H9 (cell line): ENCODE data around the gene SCN5A. TPM values are rescaled to one million over a fixed set of nuclear protein-coding genes. Genes with fewer than 3 reads are reported as not detected.
A peak's percentile ranks its signal among the peaks of the same experiment; 100 is the strongest.

Source experiments
- DNase-seq: peaks from one replicate; pipeline ENCODE4 v3.0.0-alpha.2; 2017
- H2AFZ ChIP-seq: one replicate; pipeline ENCODE4 v1.6.1; 2013; ENCODE audit warnings: mild to moderate bottlenecking, low read length, control low read depth, moderate library complexity
- H2AK5ac ChIP-seq: 2 replicates; pipeline ENCODE4 v1.6.1; 2013; ENCODE audit warnings: low read length, control low read depth, mixed read lengths; ENCODE audit not compliant: insufficient read length
- H2BK120ac ChIP-seq: one replicate; pipeline ENCODE4 v1.6.1; 2013; ENCODE audit warnings: low read depth, mild to moderate bottlenecking, low read length, control low read depth, inconsistent platforms; ENCODE audit not compliant: poor library complexity, severe bottlenecking
- H2BK12ac ChIP-seq: 2 replicates; pipeline ENCODE4 v1.6.1; 2013; ENCODE audit warnings: low read length, control low read depth, mixed read lengths, low read depth; ENCODE audit not compliant: insufficient read length
- H2BK15ac ChIP-seq: 2 replicates; pipeline ENCODE4 v1.6.1; 2013; ENCODE audit warnings: low read depth, low read length, control low read depth
- H2BK20ac ChIP-seq: one replicate; pipeline ENCODE4 v1.6.1; 2013; ENCODE audit warnings: low read depth, mild to moderate bottlenecking, low read length, control low read depth, inconsistent platforms; ENCODE audit not compliant: poor library complexity, severe bottlenecking
- H2BK5ac ChIP-seq: 2 replicates; pipeline ENCODE4 v1.6.1; 2013; ENCODE audit warnings: low read length, control low read depth, mixed read lengths; ENCODE audit not compliant: insufficient read length
- H3K14ac ChIP-seq: 2 replicates; pipeline ENCODE4 v1.6.1; 2013; ENCODE audit warnings: low read length, control low read depth; ENCODE audit not compliant: insufficient read depth
- H3K18ac ChIP-seq: 2 replicates; pipeline ENCODE4 v1.6.1; 2013; ENCODE audit warnings: low read depth, mild to moderate bottlenecking, mixed read lengths, low read length, control low read depth; ENCODE audit not compliant: insufficient read length
- H3K23ac ChIP-seq: 2 replicates; pipeline ENCODE4 v1.6.1; 2013; ENCODE audit warnings: low read length, control low read depth, mixed read lengths, low read depth; ENCODE audit not compliant: insufficient read length
- H3K23me2 ChIP-seq: 2 replicates; pipeline ENCODE4 v1.6.1; 2013; ENCODE audit warnings: low read depth, mild to moderate bottlenecking, mixed read lengths, low read length, control low read depth; ENCODE audit not compliant: insufficient read length, poor library complexity, severe bottlenecking
- H3K27ac ChIP-seq: 2 replicates; pipeline ENCODE4 v1.5.1; 2013; ENCODE audit warnings: low read length, control low read depth, mixed read lengths, low read depth; ENCODE audit not compliant: insufficient read length
- H3K27me3 ChIP-seq: 2 replicates; pipeline ENCODE4 v1.6.1; 2013; ENCODE audit warnings: low read length, control low read depth, inconsistent platforms; ENCODE audit not compliant: insufficient read depth
- H3K4ac ChIP-seq: 2 replicates; pipeline ENCODE4 v1.6.1; 2013; ENCODE audit warnings: low read depth, mild to moderate bottlenecking, control low read depth, inconsistent platforms, low read length, moderate library complexity
- H3K4me1 ChIP-seq: 2 replicates; pipeline ENCODE4 v1.6.1; 2013; ENCODE audit warnings: low read length, control low read depth, inconsistent platforms; ENCODE audit not compliant: insufficient read depth
- H3K4me2 ChIP-seq: 2 replicates; pipeline ENCODE4 v1.6.1; 2013; ENCODE audit warnings: low read length, control low read depth, mixed read lengths; ENCODE audit not compliant: insufficient read length, insufficient read depth
- H3K56ac ChIP-seq: 2 replicates; pipeline ENCODE4 v1.6.1; 2013; ENCODE audit warnings: low read depth, mild to moderate bottlenecking, mixed read lengths, low read length, control low read depth; ENCODE audit not compliant: insufficient read length
- H3K79me1 ChIP-seq: 2 replicates; pipeline ENCODE4 v1.6.1; 2013; ENCODE audit warnings: low read depth, mild to moderate bottlenecking, moderate library complexity, low read length, control low read depth, inconsistent platforms; ENCODE audit not compliant: insufficient read depth, poor library complexity, severe bottlenecking
- H3K79me2 ChIP-seq: 2 replicates; pipeline ENCODE4 v1.6.1; 2013; ENCODE audit warnings: low read length, control low read depth, inconsistent platforms; ENCODE audit not compliant: insufficient read depth
- H3K9ac ChIP-seq: 2 replicates; pipeline ENCODE4 v1.6.1; 2013; ENCODE audit warnings: low read length, control low read depth, mixed read lengths; ENCODE audit not compliant: insufficient read length; ENCODE audit errors: extremely low read depth
- H3K9me3 ChIP-seq: one replicate; pipeline ENCODE4 v1.6.1; 2013; ENCODE audit warnings: low read depth, low read length, inconsistent platforms; ENCODE audit not compliant: control insufficient read depth
- H3T11ph ChIP-seq: one replicate; pipeline ENCODE4 v1.6.1; 2013; ENCODE audit warnings: mild to moderate bottlenecking, low read length, control low read depth, inconsistent platforms
- H4K20me1 ChIP-seq: one replicate; pipeline ENCODE4 v1.6.1; 2013; ENCODE audit not compliant: control insufficient read depth, insufficient read length, insufficient read depth
- H4K5ac ChIP-seq: 2 replicates; pipeline ENCODE4 v1.6.1; 2013; ENCODE audit warnings: low read depth, mild to moderate bottlenecking, mixed read lengths, low read length, control low read depth; ENCODE audit not compliant: insufficient read length
- H4K8ac ChIP-seq: replicated peaks from 2 replicates; pipeline ENCODE4 v1.6.1; 2013; ENCODE audit warnings: low read length, control low read depth, mixed read lengths, low read depth; ENCODE audit not compliant: insufficient read length
- H4K91ac ChIP-seq: 2 replicates; pipeline ENCODE4 v1.6.1; 2013; ENCODE audit warnings: low read depth, mild to moderate bottlenecking, moderate library complexity, mixed read lengths, low read length, control low read depth; ENCODE audit not compliant: insufficient read length
- H3K27ac Mint-ChIP-seq, 3 experiments: 2 replicates in 2 of 3; 3 replicates in 1 of 3; pipeline ENCODE4 v1.8.0; 2020 to 2021; ENCODE audit warnings: mixed read lengths in 3 of 3, mild to moderate bottlenecking in 1 of 3, moderate library complexity in 1 of 3
- H3K27me3 Mint-ChIP-seq: 2 replicates; pipeline ENCODE4 v1.8.0; 2021; ENCODE audit warnings: low read depth, mild to moderate bottlenecking, moderate library complexity, mixed read lengths
- H3K36me3 Mint-ChIP-seq, 3 experiments: 2 replicates in 2 of 3; 3 replicates in 1 of 3; pipeline ENCODE4 v1.8.0; 2020 to 2021; ENCODE audit warnings: low read depth in 3 of 3, mixed read lengths in 3 of 3; ENCODE audit not compliant: insufficient read depth in 1 of 3
- H3K4me1 Mint-ChIP-seq, 2 experiments: 2 replicates each; pipeline ENCODE4 v1.8.0; 2020; ENCODE audit warnings: mixed read lengths in 2 of 2
- H3K4me3 Mint-ChIP-seq, 2 experiments: 2 replicates in 1 of 2; 3 replicates in 1 of 2; pipeline ENCODE4 v1.8.0; 2020 to 2021; ENCODE audit warnings: mild to moderate bottlenecking in 2 of 2, mixed read lengths in 2 of 2, moderate library complexity in 1 of 2
- H3K9me3 Mint-ChIP-seq, 2 experiments: 2 replicates in 1 of 2; 3 replicates in 1 of 2; pipeline ENCODE4 v1.8.0; 2020; ENCODE audit warnings: mild to moderate bottlenecking in 2 of 2, mixed read lengths in 2 of 2, moderate library complexity in 1 of 2
- WGBS: extraction: QIAGEN DNeasy Blood & Tissue Kit; methylation state at CpG from one replicate; pipeline ENCODE4 v1.1.7; 2013; ENCODE audit warnings: missing lambda C conversion rate, low lambda C conversion rate, mixed read lengths; ENCODE audit not compliant: insufficient read length; ENCODE audit errors: extremely low coverage; 5-methylcytosine and 5-hydroxymethylcytosine counted together
- total RNA-seq: library from RNA; stranded (reverse); gene quantifications from 2 replicates; pipeline ENCODE4 v1.2.1, GENCODE V29; 2021
- TF ChIP-seq, protein P1 (sequence below): fragments of 200-600 bp; sonication (generic); conservative IDR thresholded peaks from 3 replicates; pipeline ENCODE4 v1.8.0; 2021; ENCODE audit warnings: antibody characterized with exemption, mild to moderate bottlenecking

Gene SCN5A
- total RNA-seq, 1 experiment from 2014 or later: 6.5 TPM

GRCh38 chr3:38646630-38647029 lies 2.9 kb downstream of the SCN5A start:
- H3K18ac ChIP-seq: no peak overlapping the region
- no peak overlapping the region for H2BK120ac ChIP-seq
- no peak overlapping the region for H3K27ac ChIP-seq
- no peak overlapping the region for H4K91ac ChIP-seq
- H4K20me1 ChIP-seq: peaks cover 2% of the 10 kb centered on the region
- no peak overlapping the region for H3K4ac ChIP-seq
- no CpG with 5 or more reads among the region's 3 CpGs for WGBS
- H3K4me1 ChIP-seq: no peaks in the 10 kb centered on the region
- H2AK5ac ChIP-seq: no peak overlapping the region
- no peak overlapping the region for H3K14ac ChIP-seq
- peaks cover 11 to 13% of the 10 kb centered on the region in 2 experiments for H3K4me1 Mint-ChIP-seq
- DNase-seq: peak; percentile 67
- no peak overlapping the region for H4K5ac ChIP-seq
- no peak overlapping the region for H2BK5ac ChIP-seq
- no peaks in the 10 kb centered on the region; a peak in 1 of 7 replicates for H3K36me3 Mint-ChIP-seq
- H3K79me2 ChIP-seq: no peaks in the 10 kb centered on the region
- H3K9ac ChIP-seq: no peak overlapping the region
- no peak overlapping the region for H3K4me3 Mint-ChIP-seq
- no peaks in the 10 kb centered on the region for H3K9me3 ChIP-seq
- H3K27ac Mint-ChIP-seq: no peak overlapping the region
- no peak overlapping the region for H2BK20ac ChIP-seq
- H3K79me1 ChIP-seq: no peaks in the 10 kb centered on the region
- no peaks in the 10 kb centered on the region for H3K9me3 Mint-ChIP-seq
- H3K27me3 Mint-ChIP-seq: peaks cover 17% of the 10 kb centered on the region
- H3K4me2 ChIP-seq: no peak overlapping the region
- H3K56ac ChIP-seq: no peak overlapping the region
- peaks cover 12% of the 10 kb centered on the region for H3K23me2 ChIP-seq
- H2AFZ ChIP-seq: no peak overlapping the region
- no peak overlapping the region for H4K8ac ChIP-seq
- H3K27me3 ChIP-seq: peaks cover 20% of the 10 kb centered on the region; the same call in 1 of the 2 replicates
- H3K23ac ChIP-seq: no peak overlapping the region
- H2BK12ac ChIP-seq: no peak overlapping the region
- no peak overlapping the region for H3T11ph ChIP-seq
- TF ChIP-seq, protein P1, sequence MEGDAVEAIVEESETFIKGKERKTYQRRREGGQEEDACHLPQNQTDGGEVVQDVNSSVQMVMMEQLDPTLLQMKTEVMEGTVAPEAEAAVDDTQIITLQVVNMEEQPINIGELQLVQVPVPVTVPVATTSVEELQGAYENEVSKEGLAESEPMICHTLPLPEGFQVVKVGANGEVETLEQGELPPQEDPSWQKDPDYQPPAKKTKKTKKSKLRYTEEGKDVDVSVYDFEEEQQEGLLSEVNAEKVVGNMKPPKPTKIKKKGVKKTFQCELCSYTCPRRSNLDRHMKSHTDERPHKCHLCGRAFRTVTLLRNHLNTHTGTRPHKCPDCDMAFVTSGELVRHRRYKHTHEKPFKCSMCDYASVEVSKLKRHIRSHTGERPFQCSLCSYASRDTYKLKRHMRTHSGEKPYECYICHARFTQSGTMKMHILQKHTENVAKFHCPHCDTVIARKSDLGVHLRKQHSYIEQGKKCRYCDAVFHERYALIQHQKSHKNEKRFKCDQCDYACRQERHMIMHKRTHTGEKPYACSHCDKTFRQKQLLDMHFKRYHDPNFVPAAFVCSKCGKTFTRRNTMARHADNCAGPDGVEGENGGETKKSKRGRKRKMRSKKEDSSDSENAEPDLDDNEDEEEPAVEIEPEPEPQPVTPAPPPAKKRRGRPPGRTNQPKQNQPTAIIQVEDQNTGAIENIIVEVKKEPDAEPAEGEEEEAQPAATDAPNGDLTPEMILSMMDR: peak; percentile 72
- H2BK15ac ChIP-seq: no peak overlapping the region
